HG03469 (cell line): Measurements from ENCODE around the gene LNX1.
"Not testable (repeated sequence)": the region's sequence is repeated elsewhere in the genome, so short reads cannot be mapped to it uniquely, and the experiment has no call there.

ENCODE experiments used
- ATAC-seq: cut with Tn5 transposase; IDR thresholded peaks from one replicate; pipeline ENCODE4 v1.9.1; 2021; ENCODE audit warnings: mild to moderate bottlenecking, moderate library complexity, moderate number of reproducible peaks; ENCODE audit not compliant: unreplicated experiment

LNX1 gene

GRCh38 chr4:53477038-53477565, 114.2 kb downstream of the LNX1 start:
- no peak for ATAC-seq

DNA sequence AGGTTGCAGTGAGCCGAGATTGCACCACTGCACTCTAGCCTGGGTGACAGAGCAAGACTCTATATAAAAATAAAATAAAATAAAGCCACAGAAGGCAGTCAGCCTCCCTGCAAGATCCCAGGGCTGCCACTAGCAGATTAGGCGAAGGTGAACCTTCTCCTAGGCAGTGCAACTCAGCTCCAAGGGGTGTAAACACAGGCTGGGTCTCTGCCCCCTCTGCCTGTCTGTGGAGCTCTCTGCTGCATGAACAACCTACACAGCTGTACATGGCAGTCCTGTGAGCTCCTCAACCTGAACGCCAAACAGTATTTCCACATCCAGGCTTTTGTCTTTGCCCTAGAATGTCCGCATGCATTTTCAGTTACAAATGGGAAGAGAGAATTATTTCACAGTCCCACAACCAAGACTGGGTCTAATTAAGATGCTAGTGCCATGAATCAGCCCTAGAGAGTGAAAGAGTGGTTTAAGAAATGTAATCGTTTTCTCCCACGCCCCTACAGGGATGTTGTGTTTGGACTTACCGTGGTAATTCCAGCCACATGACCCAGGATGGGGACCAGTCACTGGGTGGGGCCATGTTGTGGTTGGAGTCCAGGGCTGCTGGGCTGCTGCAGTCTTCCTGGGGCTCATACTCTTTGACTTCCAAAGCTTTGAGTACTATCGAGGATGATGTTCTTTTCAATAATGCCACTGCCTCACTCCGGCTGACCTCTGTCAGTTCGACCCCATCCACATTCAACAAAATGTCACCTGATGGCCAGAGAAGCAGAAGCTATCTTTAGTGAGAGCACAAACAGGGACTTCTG, 114.9 kb downstream of the LNX1 start:
- no peak for ATAC-seq

GRCh38 chr4:53466576-53466975, 124.7 kb downstream of the LNX1 start:
- not testable (repeated sequence) for ATAC-seq

DNA sequence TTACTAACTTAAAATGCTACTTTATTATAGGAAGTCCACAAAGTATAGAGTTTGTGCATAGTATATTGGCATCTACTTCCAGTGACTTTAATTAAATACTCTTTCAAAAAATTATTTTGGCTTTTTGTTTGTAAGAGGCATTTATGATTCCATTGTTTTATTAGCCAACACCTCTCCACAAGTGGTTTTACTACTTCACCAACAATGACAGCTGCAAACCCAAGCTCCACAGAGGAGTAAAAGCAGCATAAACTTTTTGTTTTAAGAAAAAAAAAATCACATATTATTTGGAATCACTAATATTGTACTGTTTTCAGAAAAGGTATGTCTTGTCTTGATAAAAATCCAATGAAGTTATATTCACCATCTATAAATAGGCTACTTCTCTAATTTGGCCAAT, 125.4 kb downstream of the LNX1 start:
- no peak for ATAC-seq

GRCh38 chr4:53465281-53465680, 126.0 kb downstream of the LNX1 start:
- ATAC-seq: no peak

DNA sequence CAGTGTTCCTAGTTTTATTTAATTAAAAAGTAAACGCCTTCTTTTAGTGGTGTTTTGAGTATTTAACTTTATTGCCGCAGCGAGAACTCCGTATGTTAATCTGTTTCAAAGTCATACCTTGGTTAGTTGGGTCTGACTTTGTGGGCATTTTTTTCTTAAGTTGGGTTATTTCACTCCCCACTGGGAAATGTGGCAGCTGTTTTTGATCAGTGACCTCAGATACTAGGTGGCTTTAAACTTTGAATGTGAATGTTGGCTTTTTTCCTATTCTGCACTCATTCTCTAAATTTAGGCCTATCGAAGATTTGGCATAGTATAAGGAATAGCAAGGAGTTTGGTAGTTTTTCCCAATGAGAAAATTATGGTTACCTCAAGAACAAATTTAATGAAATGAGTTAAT, 127.9 kb downstream of the LNX1 start:
- ATAC-seq: no peak

DNA sequence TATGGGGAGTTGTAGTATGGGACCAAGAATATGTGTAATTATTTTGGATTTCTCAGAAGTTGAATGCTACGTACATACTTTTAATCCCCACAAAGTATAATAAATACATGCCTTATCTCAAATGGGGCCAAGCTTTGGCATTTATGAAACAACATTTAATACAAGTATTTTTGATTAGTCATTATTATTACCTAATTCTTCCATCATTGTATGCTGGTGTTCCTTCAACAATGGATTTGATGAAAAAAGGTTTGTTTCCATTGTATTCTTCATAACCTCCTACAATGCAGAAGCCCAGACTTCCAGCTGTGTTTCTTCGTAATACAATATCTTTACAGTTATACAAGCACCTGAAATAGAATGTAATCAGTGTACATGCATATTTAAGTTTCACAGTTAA, 130.0 kb downstream of the LNX1 start:
- no peak for ATAC-seq

DNA sequence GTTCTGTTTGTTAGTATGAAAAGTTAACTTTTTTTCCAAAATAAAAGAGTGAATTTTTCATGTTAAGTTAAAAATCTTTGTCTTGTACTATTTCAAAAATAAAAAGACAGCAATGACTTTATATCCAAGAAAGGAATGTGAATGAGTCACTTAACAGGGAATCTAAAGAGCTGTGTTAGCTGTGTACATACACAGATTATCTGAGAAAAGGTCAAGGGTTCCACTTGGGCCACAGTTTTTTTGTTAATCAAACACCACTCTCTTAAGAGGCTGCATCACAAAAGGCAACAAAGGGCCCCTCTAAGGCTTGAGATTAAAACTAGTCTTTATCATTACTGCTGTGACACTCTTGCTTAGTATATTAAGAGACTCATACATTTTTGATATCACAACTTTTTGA, 131.7 kb downstream of the LNX1 start:
- ATAC-seq: no peak

GRCh38 chr4:53456178-53456577, 135.1 kb downstream of the LNX1 start:
- ATAC-seq: no peak

- ATAC-seq: no peak
Observed at GRCh38 chr4:53455766-53456165, 135.5 kb downstream of the LNX1 start.

GRCh38 chr4:53453385-53453784, 137.9 kb downstream of the LNX1 start:
- ATAC-seq: no peak

- ATAC-seq: no peak
Observed at GRCh38 chr4:53450773-53451172, 140.5 kb downstream of the LNX1 start.

GRCh38 chr4:53444954-53445353, 146.3 kb downstream of the LNX1 start:
- ATAC-seq: no peak

DNA sequence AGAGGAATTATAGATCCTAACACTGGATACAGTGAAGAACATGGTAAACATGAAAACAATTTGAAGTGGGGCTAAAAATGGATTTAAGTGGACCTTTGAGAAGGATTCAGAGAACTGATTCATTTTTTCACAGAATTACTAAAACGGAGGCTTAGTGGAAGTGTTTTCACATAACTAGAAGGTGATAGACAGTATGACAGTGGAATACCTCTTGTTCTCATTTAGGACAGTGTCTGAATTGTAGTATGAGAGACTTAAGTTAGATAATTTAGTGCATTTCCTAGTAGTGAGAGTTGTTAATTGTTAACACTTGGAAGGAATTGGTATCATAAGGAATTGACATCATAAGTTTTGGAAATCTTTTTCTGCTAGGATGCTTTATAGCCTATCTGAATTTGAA, 149.7 kb downstream of the LNX1 start:
- ATAC-seq: no peak

- ATAC-seq: no peak
Observed at GRCh38 chr4:53436251-53436650, 155.0 kb downstream of the LNX1 start.

DNA sequence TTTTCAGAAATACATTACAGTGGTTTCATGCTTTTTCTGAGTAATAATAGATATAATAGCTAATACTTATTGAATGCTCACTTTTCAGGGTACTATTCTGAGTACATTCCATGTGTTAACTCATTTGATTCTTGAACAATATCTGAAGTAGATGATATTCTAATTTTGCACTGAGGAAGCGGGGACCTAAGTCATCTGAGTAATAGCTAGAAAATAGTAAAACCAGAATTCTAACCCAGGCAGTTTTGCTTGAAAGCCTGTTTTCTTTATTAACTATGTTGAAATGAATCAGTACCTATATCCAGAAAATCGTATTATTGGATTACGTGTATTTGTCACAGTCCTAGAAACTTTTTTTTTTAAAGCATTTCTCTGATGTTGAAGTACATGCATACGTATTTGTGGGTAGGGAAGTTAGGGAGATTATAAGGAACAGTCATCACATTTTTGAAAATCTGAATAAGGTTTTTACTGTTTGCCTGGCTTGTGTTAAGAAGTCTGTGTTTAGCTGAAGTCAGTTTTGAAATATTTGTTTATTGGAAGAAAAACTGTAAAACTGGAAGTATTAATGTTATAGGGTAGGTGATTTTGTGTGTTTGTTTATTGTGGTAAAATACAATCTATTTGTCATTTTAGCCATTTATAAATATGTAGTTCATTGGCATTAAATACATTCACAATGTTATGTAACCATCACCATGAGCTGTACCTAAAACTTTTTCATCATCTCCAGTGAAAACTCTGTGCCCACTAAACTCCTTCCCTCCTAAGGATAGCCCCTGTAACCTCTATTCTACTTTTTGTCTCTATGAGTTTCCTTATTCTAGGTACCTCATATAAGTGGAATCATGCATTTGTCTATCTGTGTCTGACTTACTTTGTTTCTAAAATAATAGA, 158.5 kb downstream of the LNX1 start:
- ATAC-seq: peak; percentile 81

DNA sequence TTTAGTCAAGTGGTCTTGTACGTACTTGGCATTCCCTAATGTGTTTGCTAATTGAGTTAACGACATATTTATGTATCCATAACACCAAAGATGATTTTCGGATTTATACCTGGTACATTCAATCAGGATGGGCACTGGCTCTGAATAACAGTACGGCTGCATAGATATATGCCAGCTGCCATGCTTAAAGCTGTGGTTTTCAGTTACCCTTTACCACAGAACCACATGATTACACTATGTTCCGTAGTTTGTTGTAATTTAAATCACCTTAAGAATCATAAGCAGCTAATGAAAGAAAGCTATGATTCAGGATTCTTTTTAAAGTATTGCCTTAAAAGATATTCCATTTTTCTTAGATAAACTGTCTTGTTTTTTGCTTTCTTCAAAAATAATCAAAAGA, 160.2 kb downstream of the LNX1 start:
- no peak for ATAC-seq

- ATAC-seq: no peak
Observed at GRCh38 chr4:53427366-53427765, 163.9 kb downstream of the LNX1 start.

DNA sequence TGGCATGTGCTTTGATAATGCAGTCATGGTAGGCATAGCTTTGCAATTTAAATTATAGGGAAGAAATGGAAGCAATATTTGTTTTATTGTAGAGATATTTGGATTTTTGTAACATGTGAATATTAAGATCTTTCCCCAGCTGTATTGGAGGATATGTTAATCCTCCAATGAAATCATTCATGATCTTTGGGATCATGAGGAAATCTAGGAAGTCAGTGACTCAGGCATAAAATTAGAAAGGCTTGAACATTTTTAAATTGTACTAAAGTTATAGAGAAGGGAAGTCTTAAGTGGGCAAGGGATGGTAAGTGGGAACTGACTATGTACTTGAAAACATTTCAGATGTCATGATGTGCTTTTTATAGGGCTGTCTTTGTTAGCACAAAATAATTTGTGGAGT, 167.0 kb downstream of the LNX1 start:
- ATAC-seq: no peak

GRCh38 chr4:53422367-53422766, 168.9 kb downstream of the LNX1 start:
- no peak for ATAC-seq

- no peak for ATAC-seq
Observed at GRCh38 chr4:53421791-53422190, 169.5 kb downstream of the LNX1 start.

- no peak for ATAC-seq
Observed at GRCh38 chr4:53419208-53419607, 172.1 kb downstream of the LNX1 start.
